Pons (tissue), 1 donor: ENCODE results near the gene KCNJ15.

Experiments
- DNase-seq: peaks from one replicate; pipeline ENCODE4 v3.0.0-alpha.2; 2016; ENCODE audit warnings: low spot score

KCNJ15 gene

GRCh38 chr21:38297871-38298270 lies 41.1 kb downstream of the KCNJ15 start:
- no peak for DNase-seq

DNA sequence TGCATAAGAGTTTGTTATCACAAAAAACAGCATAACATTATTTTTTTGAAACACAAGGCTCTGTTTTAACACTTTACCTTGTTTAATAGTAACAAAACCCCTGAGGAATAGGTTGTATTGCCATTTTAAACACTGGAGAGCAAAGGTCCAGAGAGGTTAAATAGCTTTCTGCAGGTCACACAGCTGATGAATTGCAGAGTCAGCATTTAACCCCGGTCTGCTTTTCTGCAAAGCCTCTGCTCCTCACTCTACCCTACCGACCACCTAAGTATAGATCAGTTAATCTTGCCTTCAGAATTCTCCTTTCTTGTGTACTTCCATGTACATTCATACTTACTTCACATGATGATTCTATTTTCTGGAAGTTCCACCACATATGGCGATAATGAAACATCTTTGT lies 42.0 kb downstream of the KCNJ15 start:
- no peak for DNase-seq

DNA sequence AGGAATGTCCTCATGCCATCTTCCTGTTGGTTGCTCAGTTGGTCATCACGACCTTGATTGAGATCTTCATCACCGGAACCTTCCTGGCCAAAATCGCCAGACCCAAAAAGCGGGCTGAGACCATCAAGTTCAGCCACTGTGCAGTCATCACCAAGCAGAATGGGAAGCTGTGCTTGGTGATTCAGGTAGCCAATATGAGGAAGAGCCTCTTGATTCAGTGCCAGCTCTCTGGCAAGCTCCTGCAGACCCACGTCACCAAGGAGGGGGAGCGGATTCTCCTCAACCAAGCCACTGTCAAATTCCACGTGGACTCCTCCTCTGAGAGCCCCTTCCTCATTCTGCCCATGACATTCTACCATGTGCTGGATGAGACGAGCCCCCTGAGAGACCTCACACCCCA lies 42.9 kb downstream of the KCNJ15 start:
- no peak for DNase-seq

- DNase-seq = no peak
Measured at GRCh38 chr21:38300141-38300578, 43.4 kb downstream of the KCNJ15 start.

- no peak for DNase-seq
Measured at GRCh38 chr21:38301321-38302214, 44.8 kb downstream of the KCNJ15 start.

GRCh38 chr21:38303300-38303699 lies 46.5 kb downstream of the KCNJ15 start:
- no peak for DNase-seq

DNA sequence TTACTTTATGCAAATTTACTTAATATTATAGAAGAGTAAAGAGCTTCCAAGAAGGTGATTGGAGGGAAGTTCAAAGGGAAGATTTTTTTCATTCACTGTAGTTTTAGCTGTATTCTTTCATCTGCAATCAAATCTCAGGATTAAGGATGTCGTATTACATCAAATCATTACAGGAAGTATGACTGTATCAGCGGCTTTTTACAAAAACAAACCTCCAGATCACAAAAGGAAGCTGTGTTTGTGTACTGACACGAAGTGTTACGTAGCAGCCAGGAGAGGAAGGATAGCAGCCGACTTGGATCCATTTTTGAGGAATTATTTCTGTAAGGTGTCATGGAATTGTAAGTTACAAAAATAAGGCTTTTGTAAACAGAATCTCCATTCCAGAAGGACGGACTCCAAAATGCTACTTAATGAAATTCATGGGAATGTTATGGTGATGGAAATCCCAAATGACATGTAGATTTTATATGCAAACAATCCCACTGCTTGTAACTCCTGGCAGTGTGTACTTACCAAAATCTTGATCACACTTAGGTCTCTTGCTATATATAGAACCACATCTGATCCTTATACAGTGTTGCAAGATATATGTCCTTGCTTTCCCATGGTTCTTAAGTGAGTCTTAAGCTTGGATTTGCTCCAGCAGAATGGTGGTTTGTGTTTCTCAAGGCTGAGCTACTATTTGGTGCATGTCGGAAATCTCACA lies 49.8 kb downstream of the KCNJ15 start:
- no peak for DNase-seq

GRCh38 chr21:38307771-38308531 lies 51.2 kb downstream of the KCNJ15 start:
- DNase-seq = no peak

- no peak for DNase-seq
Measured at GRCh38 chr21:38308532-38309119, 51.8 kb downstream of the KCNJ15 start.

- DNase-seq = no peak
Measured at GRCh38 chr21:38310646-38311485, 54.1 kb downstream of the KCNJ15 start.

GRCh38 chr21:38311765-38312164 lies 55.0 kb downstream of the KCNJ15 start:
- DNase-seq = no peak

GRCh38 chr21:38312822-38313221 lies 56.0 kb downstream of the KCNJ15 start:
- DNase-seq = no peak

DNA sequence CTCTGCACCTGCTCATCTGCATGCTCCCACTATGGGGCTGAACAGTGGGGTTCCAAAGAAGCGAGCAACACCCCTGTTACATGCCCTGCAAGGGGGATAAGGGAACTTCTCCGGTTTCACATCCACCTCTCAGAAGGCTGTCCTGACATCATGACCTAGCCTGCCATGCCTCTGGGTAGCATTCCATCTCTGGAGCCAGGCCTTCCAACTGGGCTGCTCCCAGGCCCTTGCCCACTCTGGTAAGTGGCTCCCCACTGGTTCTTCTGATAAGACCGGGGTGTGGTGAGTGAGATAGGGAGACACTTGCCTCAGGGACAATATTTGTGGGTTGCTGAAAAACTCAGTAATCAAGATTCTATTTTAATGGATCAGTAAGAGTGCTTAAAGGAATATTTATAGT lies 57.8 kb downstream of the KCNJ15 start:
- DNase-seq = no peak

DNA sequence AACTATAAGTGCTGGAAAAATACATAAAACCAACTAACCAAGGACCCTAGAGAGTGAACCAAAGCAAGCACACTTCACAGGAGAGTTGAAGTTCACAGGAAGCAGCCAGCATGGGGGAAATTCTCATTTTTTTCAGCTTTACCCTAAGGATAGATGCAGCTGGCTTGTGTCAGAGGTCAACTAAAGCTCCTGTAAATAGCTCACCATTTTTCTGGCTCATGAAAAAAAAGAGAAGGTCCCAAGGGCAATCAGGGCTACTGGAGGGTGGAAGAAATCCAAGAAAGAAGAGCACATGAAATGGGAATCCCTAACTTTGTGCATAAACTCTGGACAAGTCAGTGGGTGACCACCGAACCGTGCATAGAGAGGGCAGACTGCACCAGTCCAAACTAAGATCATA lies 58.3 kb downstream of the KCNJ15 start:
- no peak for DNase-seq

- DNase-seq = no peak
Measured at GRCh38 chr21:38319781-38320180, 63.0 kb downstream of the KCNJ15 start.

GRCh38 chr21:38321568-38321967 lies 64.8 kb downstream of the KCNJ15 start:
- no peak for DNase-seq

- no peak for DNase-seq
Measured at GRCh38 chr21:38322311-38322950, 65.6 kb downstream of the KCNJ15 start.

DNA sequence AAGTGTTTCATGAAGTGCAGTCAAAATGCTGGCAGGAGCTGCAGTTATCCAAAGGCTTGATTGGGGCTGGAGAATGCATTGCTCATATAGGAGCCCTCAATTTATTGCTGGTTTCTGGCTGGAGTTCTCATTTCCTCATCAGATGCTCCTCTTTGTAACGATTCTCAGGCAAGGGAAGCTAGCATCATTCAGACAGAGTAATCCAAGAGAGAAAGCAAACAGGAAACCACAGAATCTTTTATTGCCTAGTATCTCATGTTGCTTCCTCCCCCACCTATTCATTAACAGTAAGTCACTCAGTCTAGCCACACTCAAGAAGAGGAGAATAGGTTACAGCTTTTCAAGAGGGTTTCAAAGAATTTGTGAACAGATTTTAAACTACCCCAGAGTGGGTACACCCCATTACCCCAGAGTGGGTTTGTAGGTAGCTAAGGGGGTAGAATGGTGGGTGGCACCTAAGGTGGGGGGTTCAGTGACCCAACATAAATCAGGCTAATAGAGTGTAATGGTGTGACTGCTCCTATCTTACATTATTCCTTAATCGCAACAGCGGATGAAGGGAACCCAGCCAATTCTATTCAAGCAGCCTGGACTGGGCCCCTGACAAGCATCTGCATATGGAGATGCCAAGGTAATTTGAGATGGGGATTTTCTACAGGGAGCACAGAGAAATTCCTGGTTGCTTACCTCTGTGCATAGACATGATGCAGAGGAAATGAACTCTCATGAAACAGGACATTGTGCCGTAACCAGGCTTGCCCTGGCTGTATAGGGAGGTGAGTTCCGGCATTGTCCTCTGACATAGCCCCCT lies 67.1 kb downstream of the KCNJ15 start:
- no peak for DNase-seq

- DNase-seq = no peak
Measured at GRCh38 chr21:38325216-38325615, 68.4 kb downstream of the KCNJ15 start.
